ENCODE results near the gene NLK. TPM values are rescaled to one million over a fixed set of nuclear protein-coding genes. Genes with fewer than 3 reads are reported as not detected.

Gene NLK
- polyA plus RNA-seq, 3 donors, result 51.5 to 53.8 (median 51.5) TPM

Other genes with a start within 250 kb of the NLK start
- 1 to 10 TPM; 1.8 to 2.6 (median 1.8) TPM for gene NOS2, start 242.1 kb upstream of the NLK start, polyA plus RNA-seq (ENCODE audit: insufficient read length in 3 of 3)
- gene LYRM9, start 149.3 kb upstream of the NLK start, polyA plus RNA-seq (ENCODE audit: insufficient read length in 3 of 3), result 10 to 100 TPM; 19.4 to 21.6 (median 21.5) TPM